Uterus (tissue), 4 donors: ENCODE results near the gene UBE4B. TPM values are rescaled to one million over a fixed set of nuclear protein-coding genes. Genes with fewer than 3 reads are reported as not detected.
"Not testable (repeated sequence)": the region's sequence is repeated elsewhere in the genome, so short reads cannot be mapped to it uniquely, and the experiment has no call there.

ENCODE experiments used
- DNase-seq, 2 donors: peaks; one replicate each; pipeline ENCODE4 v3.0.0-alpha.2; 2019 to 2020
- H3K27ac ChIP-seq, 2 donors: fragments of 200-600 bp; sonication (generic); 1 replicate in 1 of 2; 2 replicates in 1 of 2; pipeline ENCODE4 v1.5.1; 2016 to 2018
- H3K27me3 ChIP-seq, 2 donors: fragments of 200-600 bp; sonication (generic); one replicate each; pipeline ENCODE4 v1.5.1; 2018 to 2019; ENCODE audit warnings: control low read depth in 1 of 2
- H3K36me3 ChIP-seq, 2 donors: fragments of 200-600 bp; sonication (generic); one replicate each; pipeline ENCODE4 v1.5.1; 2019; ENCODE audit warnings: control low read depth in 1 of 2
- H3K4me1 ChIP-seq, 2 donors: fragments of 200-600 bp; sonication (generic); one replicate each; pipeline ENCODE4 v1.5.1; 2018 to 2019; ENCODE audit warnings: control low read depth in 1 of 2
- H3K4me3 ChIP-seq, 2 donors: fragments of 200-600 bp; sonication (generic); 1 replicate in 1 of 2; 2 replicates in 1 of 2; pipeline ENCODE4 v1.5.1; 2018 to 2019; ENCODE audit warnings: mild to moderate bottlenecking in 1 of 2
- H3K9me3 ChIP-seq, 2 donors: fragments of 200-600 bp; sonication (generic); one replicate each; pipeline ENCODE4 v1.5.1; 2019; ENCODE audit warnings: control low read depth in 1 of 2
- CTCF ChIP-seq, 4 experiments: fragments of 200-600 bp in 2 of 4; fragments of 450-650 bp in 2 of 4; sonication (generic) in 2 of 4; IDR thresholded peaks; one replicate each; pipeline ENCODE4 v1.5.1; 2016 to 2019; ENCODE audit warnings: antibody characterized with exemption in 4 of 4, mild to moderate bottlenecking in 2 of 4, moderate library complexity in 1 of 4
- POLR2A ChIP-seq, 2 donors: fragments of 450-650 bp; IDR thresholded peaks; one replicate each; pipeline ENCODE4 v1.6.1; 2016; ENCODE audit warnings: antibody characterized with exemption in 2 of 2, mild to moderate bottlenecking in 1 of 2, moderate library complexity in 1 of 2
- intact Hi-C: fragments of 100-400 bp; cut with DNase I; formaldehyde crosslinking; loops from one replicate; pipeline ENCODE4 v1.15.1; 2023; ENCODE audit warnings: low total_unique reads
- total RNA-seq, 4 donors: library from RNA; depleted of rRNA in 3 of 4; stranded (reverse); fragments of >200 nt in 3 of 4; gene quantifications; one replicate each; pipeline versions ENCODE4 v1.1.0 to v1.2.4, GENCODE V29; 2014 to 2023
- donor health status: DM: yes; HTN: yes; CAD: no.

The UBE4B gene
- total RNA-seq, 4 donors from 2014 or later, result 15.4 to 54.2 (median 30.4) TPM

- Histone ChIP-seq H3K36me3 (no peaks in the 10 kb centered on the region), H3K27me3 (no peaks in the 10 kb centered on the region), H3K9me3 (no peaks in the 10 kb centered on the region), H3K4me3 (no peak overlapping the region), H3K27ac (no peak overlapping the region), H3K4me1 (no peaks in the 10 kb centered on the region)
- no peak for TF ChIP-seq CTCF (IDR thresholded peaks at IDR 0.05)
- TF ChIP-seq POLR2A (IDR thresholded peaks at IDR 0.05), result no peak
- no peak for DNase-seq
- intact Hi-C loops, result no loop called here
Measured at GRCh38 chr1:10106241-10106640, 73.5 kb downstream of the UBE4B start.

GRCh38 chr1:10106756-10107475 lies 74.2 kb downstream of the UBE4B start:
- intact Hi-C loops, result no loop called here
- Histone ChIP-seq H3K9me3 (no peaks in the 10 kb centered on the region), H3K27ac (peak overlapping the region in 1 of 2 donors; percentile 81), H3K27me3 (no peaks in the 10 kb centered on the region), H3K4me3 (no peak overlapping the region), H3K36me3 (no peaks in the 10 kb centered on the region), H3K4me1 (no peaks in the 10 kb centered on the region)
- DNase-seq, result no peak
- no peak for TF ChIP-seq POLR2A (IDR thresholded peaks at IDR 0.05)
- TF ChIP-seq CTCF (IDR thresholded peaks at IDR 0.05), result no peak

GRCh38 chr1:10107476-10107847 lies 74.7 kb downstream of the UBE4B start:
- H3K9me3 ChIP-seq, intact Hi-C loops, DNase-seq, H3K4me1 ChIP-seq, H3K4me3 ChIP-seq, H3K36me3 ChIP-seq, H3K27me3 ChIP-seq: not testable (repeated sequence)
- H3K27ac ChIP-seq, result peak overlapping the region; percentile 32 to 81

- Histone ChIP-seq H3K4me3 (no peak overlapping the region), H3K36me3 (no peaks in the 10 kb centered on the region)
Measured at GRCh38 chr1:10108134-10108663, 75.4 kb downstream of the UBE4B start.

GRCh38 chr1:10108948-10109708 lies 76.4 kb downstream of the UBE4B start:
- Histone ChIP-seq H3K4me3 (no peak overlapping the region), H3K36me3 (no peaks in the 10 kb centered on the region), H3K9me3 (no peaks in the 10 kb centered on the region), H3K27me3 (no peaks in the 10 kb centered on the region), H3K4me1 (no peaks in the 10 kb centered on the region), H3K27ac (peak overlapping the region; percentile 4 to 81)
- intact Hi-C loops, result no loop called here
- TF ChIP-seq POLR2A (IDR thresholded peaks at IDR 0.05) (no peak), CTCF (IDR thresholded peaks at IDR 0.05) (no peak)
- no peak for DNase-seq

More at GRCh38 chr1:10108134-10108663, 75.4 kb downstream of the UBE4B start:
- TF ChIP-seq POLR2A (IDR thresholded peaks at IDR 0.05) (no peak), CTCF (IDR thresholded peaks at IDR 0.05) (no peak)
- H3K4me1 ChIP-seq, result no peaks in the 10 kb centered on the region
- DNase-seq, result no peak
- intact Hi-C loops, result no loop called here
- no peaks in the 10 kb centered on the region for H3K9me3 ChIP-seq
- H3K27ac ChIP-seq, result peak overlapping the region; percentile 32 to 81
- H3K27me3 ChIP-seq, result no peaks in the 10 kb centered on the region
